ENCODE measurements around the gene NTRK3.

Gene NTRK3

DNA sequence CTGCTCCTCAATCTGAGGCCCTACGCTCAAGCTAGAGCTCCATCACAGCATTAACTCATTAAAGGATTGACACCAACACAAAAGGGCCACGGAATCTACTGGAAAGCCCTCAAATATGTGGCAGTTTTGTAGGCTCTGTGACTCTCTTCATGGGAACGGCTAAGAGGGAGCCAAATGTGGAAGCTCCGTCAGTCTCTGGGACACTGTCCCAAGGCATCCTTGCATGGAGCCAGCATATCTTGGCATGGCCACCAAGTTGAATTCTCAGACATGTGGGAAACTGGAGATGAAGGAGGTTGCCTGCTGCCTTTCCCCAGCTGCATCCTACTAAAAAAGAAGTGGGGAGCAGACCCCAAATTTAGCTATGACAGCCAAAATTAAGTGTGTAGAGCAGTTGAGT lies 296.9 kb downstream of the NTRK3 start:
- TF ChIP-seq, protein P1, sequence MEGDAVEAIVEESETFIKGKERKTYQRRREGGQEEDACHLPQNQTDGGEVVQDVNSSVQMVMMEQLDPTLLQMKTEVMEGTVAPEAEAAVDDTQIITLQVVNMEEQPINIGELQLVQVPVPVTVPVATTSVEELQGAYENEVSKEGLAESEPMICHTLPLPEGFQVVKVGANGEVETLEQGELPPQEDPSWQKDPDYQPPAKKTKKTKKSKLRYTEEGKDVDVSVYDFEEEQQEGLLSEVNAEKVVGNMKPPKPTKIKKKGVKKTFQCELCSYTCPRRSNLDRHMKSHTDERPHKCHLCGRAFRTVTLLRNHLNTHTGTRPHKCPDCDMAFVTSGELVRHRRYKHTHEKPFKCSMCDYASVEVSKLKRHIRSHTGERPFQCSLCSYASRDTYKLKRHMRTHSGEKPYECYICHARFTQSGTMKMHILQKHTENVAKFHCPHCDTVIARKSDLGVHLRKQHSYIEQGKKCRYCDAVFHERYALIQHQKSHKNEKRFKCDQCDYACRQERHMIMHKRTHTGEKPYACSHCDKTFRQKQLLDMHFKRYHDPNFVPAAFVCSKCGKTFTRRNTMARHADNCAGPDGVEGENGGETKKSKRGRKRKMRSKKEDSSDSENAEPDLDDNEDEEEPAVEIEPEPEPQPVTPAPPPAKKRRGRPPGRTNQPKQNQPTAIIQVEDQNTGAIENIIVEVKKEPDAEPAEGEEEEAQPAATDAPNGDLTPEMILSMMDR (IDR thresholded peaks at IDR 0.05; ENCODE audit: borderline replicate concordance, insufficient read depth, low read depth, low read length), result no peak
- no peak overlapping the region for H3K4me3 ChIP-seq (ENCODE audit: low read depth, low read length)

- TF ChIP-seq, protein P1 (IDR thresholded peaks at IDR 0.05; ENCODE audit: borderline replicate concordance, insufficient read depth, low read depth, low read length), result no peak
- H3K4me3 ChIP-seq (ENCODE audit: low read depth, low read length), result no peak overlapping the region
These were observed 297.5 kb downstream of the NTRK3 start for GRCh38 chr15:87959080-87959479.

DNA sequence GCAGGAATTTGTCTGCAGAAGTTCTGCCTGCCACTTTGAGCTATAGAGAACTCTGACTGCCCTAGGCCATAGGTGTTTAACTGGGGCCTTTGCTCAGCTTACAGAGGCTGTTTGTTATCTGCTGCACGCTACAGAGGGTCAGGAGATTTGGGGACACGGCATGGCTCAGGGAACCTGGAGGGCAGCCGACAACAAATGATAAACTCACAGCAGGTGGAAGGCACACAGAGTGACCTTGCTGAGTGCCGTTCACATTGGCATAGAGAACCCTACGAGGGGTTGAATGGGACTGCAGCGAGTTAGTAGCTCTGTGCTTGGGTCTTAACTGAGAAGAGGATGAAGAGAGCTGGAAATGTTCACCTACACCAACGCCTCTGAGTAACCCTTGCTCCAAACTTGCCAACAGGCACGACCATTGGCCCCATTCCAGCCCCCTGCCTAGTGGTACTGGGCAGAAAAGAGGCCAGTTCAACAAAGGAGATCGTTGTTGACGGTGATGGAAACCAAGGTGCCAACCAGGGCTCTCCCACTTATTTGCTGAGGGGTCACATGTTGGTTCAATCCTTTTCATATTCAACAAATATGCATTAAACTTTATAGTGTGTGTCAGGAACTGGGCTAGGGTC lies 301.1 kb downstream of the NTRK3 start:
- no peak overlapping the region for H3K4me3 ChIP-seq (ENCODE audit: low read depth, low read length)
- TF ChIP-seq, protein P1 (IDR thresholded peaks at IDR 0.05; ENCODE audit: borderline replicate concordance, insufficient read depth, low read depth, low read length), result no peak

DNA sequence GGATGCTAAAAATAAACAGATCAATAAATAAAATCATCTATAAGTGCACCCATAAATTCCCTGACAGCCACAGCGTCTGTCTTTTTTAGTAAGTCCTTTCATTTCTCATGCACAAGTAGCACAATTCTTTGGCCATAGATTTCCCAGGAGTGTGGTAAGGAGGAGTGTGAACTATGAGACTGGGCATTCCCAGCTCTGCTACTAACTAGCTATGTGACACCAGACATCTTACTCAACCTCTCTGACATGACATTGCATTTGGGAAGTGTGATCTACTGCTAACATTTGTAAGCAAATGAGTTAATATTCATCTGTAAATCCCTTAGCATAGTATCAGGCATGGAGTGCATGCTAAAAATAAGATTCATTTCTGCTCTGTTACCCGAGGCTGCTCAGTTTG lies 301.7 kb downstream of the NTRK3 start:
- H3K4me3 ChIP-seq (ENCODE audit: low read depth, low read length), result no peak overlapping the region
- TF ChIP-seq, protein P1 (IDR thresholded peaks at IDR 0.05; ENCODE audit: borderline replicate concordance, insufficient read depth, low read depth, low read length), result no peak

- TF ChIP-seq, protein P1 (IDR thresholded peaks at IDR 0.05; ENCODE audit: borderline replicate concordance, insufficient read depth, low read depth, low read length), result no peak
- no peak overlapping the region for H3K4me3 ChIP-seq (ENCODE audit: low read depth, low read length)
These were observed 303.7 kb downstream of the NTRK3 start for GRCh38 chr15:87952736-87953287.

DNA sequence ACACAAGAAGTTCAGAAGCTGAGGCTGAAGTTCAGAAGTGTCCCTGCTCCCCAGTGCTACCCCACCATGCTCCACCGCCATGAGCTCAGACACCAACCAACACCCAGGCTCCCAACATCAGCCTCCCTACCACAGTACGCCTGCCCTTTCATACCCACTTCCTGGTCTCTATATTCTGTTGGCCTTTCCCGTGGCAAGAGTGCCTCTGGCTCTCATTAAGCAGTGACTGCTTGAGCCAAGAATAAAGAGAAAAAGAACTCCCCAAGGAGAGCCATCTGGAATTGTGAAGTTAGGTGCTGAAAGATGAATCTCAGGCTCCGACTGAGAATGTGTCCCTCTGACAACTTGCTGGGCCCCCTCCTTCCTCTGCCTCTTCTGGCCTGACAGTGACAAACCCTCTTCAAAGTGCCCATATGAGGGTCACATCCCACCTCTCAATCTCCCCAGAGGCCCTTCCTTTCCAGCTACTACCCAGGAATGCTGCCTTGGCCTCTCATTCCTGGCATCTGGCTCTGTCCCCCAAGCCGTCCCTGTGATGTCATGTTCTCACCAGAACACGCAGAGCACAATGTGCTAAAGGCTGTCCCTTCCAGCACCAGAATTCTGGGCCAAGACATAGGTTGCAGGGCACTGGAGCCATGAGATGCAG lies 306.8 kb downstream of the NTRK3 start:
- TF ChIP-seq, protein P1 (IDR thresholded peaks at IDR 0.05; ENCODE audit: borderline replicate concordance, insufficient read depth, low read depth, low read length), result no peak
- no peak overlapping the region for H3K4me3 ChIP-seq (ENCODE audit: low read depth, low read length)

- no peak overlapping the region for H3K4me3 ChIP-seq (ENCODE audit: low read depth, low read length)
- TF ChIP-seq, protein P1 (IDR thresholded peaks at IDR 0.05; ENCODE audit: borderline replicate concordance, insufficient read depth, low read depth, low read length), result no peak
These were observed 307.4 kb downstream of the NTRK3 start for GRCh38 chr15:87949151-87949574.
